SK-N-SH treated with all-trans-retinoic acid at 6 μM for 48 hours (cell line): Measurements from ENCODE around the gene DGKG.

Experiments used
- ATAC-seq: fragments of 200-7000 bp; cut with Tn5 transposase; 3 replicates; pipeline ENCODE4 v1.9.1; 2020; ENCODE audit warnings: mild to moderate bottlenecking, moderate library complexity
- ARNTL ChIP-seq: fragments of 450-650 bp; formaldehyde crosslinking; IDR thresholded peaks from 2 replicates; pipeline ENCODE4 v1.5.0; 2020; ENCODE audit warnings: low read depth, mild to moderate bottlenecking, moderate library complexity, borderline replicate concordance
- BACH2 ChIP-seq: fragments of 250-450 bp; sonication (Bioruptor Pico); IDR thresholded peaks from 2 replicates; pipeline ENCODE4 v1.9.0; 2021; ENCODE audit warnings: mild to moderate bottlenecking, borderline replicate concordance
- CSDC2 ChIP-seq: fragments of 250-450 bp; sonication (Bioruptor Pico); IDR thresholded peaks from 2 replicates; pipeline ENCODE4 v1.5.0; 2020; ENCODE audit warnings: mild to moderate bottlenecking, moderate library complexity
- ESRRG ChIP-seq: fragments of 250-450 bp; sonication (Bioruptor Pico); IDR thresholded peaks from 2 replicates; pipeline ENCODE4 v1.6.1; 2021; ENCODE audit warnings: mild to moderate bottlenecking
- GLIS3 ChIP-seq: fragments of 250-450 bp; sonication (Bioruptor Pico); IDR thresholded peaks from 2 replicates; pipeline ENCODE4 v1.5.0; 2020; ENCODE audit warnings: mild to moderate bottlenecking, moderate library complexity
- ISL1 ChIP-seq: fragments of 250-450 bp; sonication (Bioruptor Pico); IDR thresholded peaks from 2 replicates; pipeline ENCODE4 v2.1.2; 2022; ENCODE audit warnings: mild to moderate bottlenecking, moderate library complexity
- OSR1 ChIP-seq: fragments of 250-450 bp; sonication (Bioruptor Pico); IDR thresholded peaks from 2 replicates; pipeline ENCODE4 v1.8.0; 2022; ENCODE audit warnings: moderate library complexity, mild to moderate bottlenecking, inconsistent platforms
- PPARA ChIP-seq: fragments of 250-450 bp; sonication (Bioruptor Pico); IDR thresholded peaks from 2 replicates; pipeline ENCODE4 v1.5.0; 2020; ENCODE audit warnings: mild to moderate bottlenecking, borderline replicate concordance
- RARB ChIP-seq: fragments of 250-450 bp; sonication (Bioruptor Pico); IDR thresholded peaks from 2 replicates; pipeline ENCODE4 v1.8.0; 2021; ENCODE audit warnings: mild to moderate bottlenecking, moderate library complexity
- SNAI2 ChIP-seq: fragments of 250-450 bp; sonication (Bioruptor Pico); IDR thresholded peaks from 2 replicates; pipeline ENCODE4 v1.5.0; 2020; ENCODE audit warnings: mild to moderate bottlenecking, moderate library complexity
- TCF4 ChIP-seq: fragments of 250-450 bp; sonication (Bioruptor Pico); IDR thresholded peaks from 2 replicates; pipeline ENCODE4 v1.8.0; 2021; ENCODE audit warnings: mild to moderate bottlenecking, moderate library complexity, borderline replicate concordance
- ZC3H10 ChIP-seq: fragments of 250-450 bp; sonication (Bioruptor Pico); IDR thresholded peaks from 2 replicates; pipeline ENCODE4 v1.5.1; 2021; ENCODE audit warnings: mild to moderate bottlenecking, moderate library complexity
- ZFP3 ChIP-seq: fragments of 250-450 bp; sonication (Bioruptor Pico); IDR thresholded peaks from 2 replicates; pipeline ENCODE4 v1.5.0; 2020; ENCODE audit warnings: mild to moderate bottlenecking, moderate library complexity
- ZFP30 ChIP-seq: fragments of 450-650 bp; formaldehyde crosslinking; IDR thresholded peaks from 2 replicates; pipeline ENCODE4 v1.5.0; 2022; ENCODE audit warnings: mild to moderate bottlenecking, moderate library complexity
- ZNF565 ChIP-seq: fragments of 450-650 bp; formaldehyde crosslinking; conservative IDR thresholded peaks from 2 replicates; pipeline ENCODE4 v1.5.0; 2020; ENCODE audit warnings: low read depth, mild to moderate bottlenecking, moderate library complexity
- ZNF70 ChIP-seq: fragments of 450-650 bp; formaldehyde crosslinking; IDR thresholded peaks from 2 replicates; pipeline ENCODE4 v1.5.0; 2020; ENCODE audit warnings: mild to moderate bottlenecking, moderate library complexity
- ZNF8 ChIP-seq: fragments of 450-650 bp; formaldehyde crosslinking; IDR thresholded peaks from 2 replicates; pipeline ENCODE4 v1.5.0; 2020; ENCODE audit warnings: mild to moderate bottlenecking, moderate library complexity
- TF ChIP-seq, protein P1 (sequence below): fragments of 250-450 bp; sonication (Bioruptor Pico); IDR thresholded peaks from 2 replicates; pipeline ENCODE4 v1.5.0; 2020; ENCODE audit warnings: mild to moderate bottlenecking, moderate library complexity
- TF ChIP-seq, protein P2 (sequence below): fragments of 250-450 bp; sonication (Bioruptor Pico); IDR thresholded peaks from 2 replicates; pipeline ENCODE4 v1.8.0; 2021; ENCODE audit warnings: low read depth, mild to moderate bottlenecking, moderate library complexity, borderline replicate concordance
- TF ChIP-seq, protein P3 (sequence below): fragments of 250-450 bp; sonication (Bioruptor Pico); IDR thresholded peaks from 2 replicates; pipeline ENCODE4 v1.8.0; 2020; ENCODE audit warnings: mild to moderate bottlenecking, moderate library complexity, borderline replicate concordance
- TF ChIP-seq, protein P4 (sequence below): fragments of 250-450 bp; sonication (Bioruptor Pico); IDR thresholded peaks from 2 replicates; pipeline ENCODE4 v1.5.1; 2021; ENCODE audit warnings: mild to moderate bottlenecking, moderate library complexity
- TF ChIP-seq, protein P5 (sequence below): fragments of 250-450 bp; sonication (Bioruptor Pico); IDR thresholded peaks from 2 replicates; pipeline ENCODE4 v1.5.1; 2020; ENCODE audit warnings: low read depth, mild to moderate bottlenecking, moderate library complexity

DGKG gene

DNA sequence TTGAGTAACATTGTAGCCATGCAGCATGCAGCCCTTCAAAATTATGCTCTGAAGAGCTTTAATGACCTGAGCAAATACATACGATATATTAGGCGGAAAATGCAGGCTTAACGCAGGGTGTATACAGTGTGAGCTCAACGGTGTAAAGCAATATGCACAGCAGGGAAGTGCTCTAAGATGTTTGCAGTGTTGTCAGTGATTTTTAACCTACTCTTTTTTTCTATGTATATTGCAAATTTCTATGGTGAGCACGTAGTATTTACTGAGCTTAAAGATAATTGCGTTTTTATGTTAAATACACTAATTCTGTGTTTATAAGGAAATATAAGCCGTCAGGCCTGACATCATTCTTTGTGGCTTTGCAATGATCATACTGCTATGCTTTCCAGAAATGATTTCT, 42.1 kb downstream of the DGKG start:
- no peak for TF ChIP-seq ZFP3 (CRISPR knock-in tag)
- no peak for TF ChIP-seq ZC3H10
- no peak for TF ChIP-seq GLIS3 (CRISPR knock-in tag)
- no peak for TF ChIP-seq OSR1 (CRISPR knock-in tag)
- no peak for TF ChIP-seq ZNF70 (CRISPR knock-in tag)
- no peak for TF ChIP-seq ZNF8 (CRISPR knock-in tag)
- no peak for TF ChIP-seq ZFP30 (CRISPR knock-in tag)
- TF ChIP-seq ESRRG (CRISPR knock-in tag), result no peak
- TF ChIP-seq, protein P1, sequence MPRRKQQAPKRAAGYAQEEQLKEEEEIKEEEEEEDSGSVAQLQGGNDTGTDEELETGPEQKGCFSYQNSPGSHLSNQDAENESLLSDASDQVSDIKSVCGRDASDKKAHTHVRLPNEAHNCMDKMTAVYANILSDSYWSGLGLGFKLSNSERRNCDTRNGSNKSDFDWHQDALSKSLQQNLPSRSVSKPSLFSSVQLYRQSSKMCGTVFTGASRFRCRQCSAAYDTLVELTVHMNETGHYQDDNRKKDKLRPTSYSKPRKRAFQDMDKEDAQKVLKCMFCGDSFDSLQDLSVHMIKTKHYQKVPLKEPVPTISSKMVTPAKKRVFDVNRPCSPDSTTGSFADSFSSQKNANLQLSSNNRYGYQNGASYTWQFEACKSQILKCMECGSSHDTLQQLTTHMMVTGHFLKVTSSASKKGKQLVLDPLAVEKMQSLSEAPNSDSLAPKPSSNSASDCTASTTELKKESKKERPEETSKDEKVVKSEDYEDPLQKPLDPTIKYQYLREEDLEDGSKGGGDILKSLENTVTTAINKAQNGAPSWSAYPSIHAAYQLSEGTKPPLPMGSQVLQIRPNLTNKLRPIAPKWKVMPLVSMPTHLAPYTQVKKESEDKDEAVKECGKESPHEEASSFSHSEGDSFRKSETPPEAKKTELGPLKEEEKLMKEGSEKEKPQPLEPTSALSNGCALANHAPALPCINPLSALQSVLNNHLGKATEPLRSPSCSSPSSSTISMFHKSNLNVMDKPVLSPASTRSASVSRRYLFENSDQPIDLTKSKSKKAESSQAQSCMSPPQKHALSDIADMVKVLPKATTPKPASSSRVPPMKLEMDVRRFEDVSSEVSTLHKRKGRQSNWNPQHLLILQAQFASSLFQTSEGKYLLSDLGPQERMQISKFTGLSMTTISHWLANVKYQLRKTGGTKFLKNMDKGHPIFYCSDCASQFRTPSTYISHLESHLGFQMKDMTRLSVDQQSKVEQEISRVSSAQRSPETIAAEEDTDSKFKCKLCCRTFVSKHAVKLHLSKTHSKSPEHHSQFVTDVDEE, result no peak
- TF ChIP-seq ZNF565 (CRISPR knock-in tag), result no peak
- TF ChIP-seq ISL1 (CRISPR knock-in tag), result no peak
- TF ChIP-seq BACH2 (CRISPR knock-in tag), result no peak
- TF ChIP-seq, protein P2, sequence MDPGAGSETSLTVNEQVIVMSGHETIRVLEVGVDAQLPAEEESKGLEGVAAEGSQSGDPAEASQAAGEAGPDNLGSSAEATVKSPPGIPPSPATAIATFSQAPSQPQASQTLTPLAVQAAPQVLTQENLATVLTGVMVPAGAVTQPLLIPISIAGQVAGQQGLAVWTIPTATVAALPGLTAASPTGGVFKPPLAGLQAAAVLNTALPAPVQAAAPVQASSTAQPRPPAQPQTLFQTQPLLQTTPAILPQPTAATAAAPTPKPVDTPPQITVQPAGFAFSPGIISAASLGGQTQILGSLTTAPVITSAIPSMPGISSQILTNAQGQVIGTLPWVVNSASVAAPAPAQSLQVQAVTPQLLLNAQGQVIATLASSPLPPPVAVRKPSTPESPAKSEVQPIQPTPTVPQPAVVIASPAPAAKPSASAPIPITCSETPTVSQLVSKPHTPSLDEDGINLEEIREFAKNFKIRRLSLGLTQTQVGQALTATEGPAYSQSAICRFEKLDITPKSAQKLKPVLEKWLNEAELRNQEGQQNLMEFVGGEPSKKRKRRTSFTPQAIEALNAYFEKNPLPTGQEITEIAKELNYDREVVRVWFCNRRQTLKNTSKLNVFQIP, result no peak
- TF ChIP-seq, protein P3, sequence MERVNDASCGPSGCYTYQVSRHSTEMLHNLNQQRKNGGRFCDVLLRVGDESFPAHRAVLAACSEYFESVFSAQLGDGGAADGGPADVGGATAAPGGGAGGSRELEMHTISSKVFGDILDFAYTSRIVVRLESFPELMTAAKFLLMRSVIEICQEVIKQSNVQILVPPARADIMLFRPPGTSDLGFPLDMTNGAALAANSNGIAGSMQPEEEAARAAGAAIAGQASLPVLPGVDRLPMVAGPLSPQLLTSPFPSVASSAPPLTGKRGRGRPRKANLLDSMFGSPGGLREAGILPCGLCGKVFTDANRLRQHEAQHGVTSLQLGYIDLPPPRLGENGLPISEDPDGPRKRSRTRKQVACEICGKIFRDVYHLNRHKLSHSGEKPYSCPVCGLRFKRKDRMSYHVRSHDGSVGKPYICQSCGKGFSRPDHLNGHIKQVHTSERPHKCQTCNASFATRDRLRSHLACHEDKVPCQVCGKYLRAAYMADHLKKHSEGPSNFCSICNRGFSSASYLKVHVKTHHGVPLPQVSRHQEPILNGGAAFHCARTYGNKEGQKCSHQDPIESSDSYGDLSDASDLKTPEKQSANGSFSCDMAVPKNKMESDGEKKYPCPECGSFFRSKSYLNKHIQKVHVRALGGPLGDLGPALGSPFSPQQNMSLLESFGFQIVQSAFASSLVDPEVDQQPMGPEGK, result no peak
- TF ChIP-seq SNAI2 (CRISPR knock-in tag), result no peak
- no peak for TF ChIP-seq ARNTL (CRISPR knock-in tag)
- TF ChIP-seq TCF4 (CRISPR knock-in tag), result no peak
- TF ChIP-seq, protein P4, sequence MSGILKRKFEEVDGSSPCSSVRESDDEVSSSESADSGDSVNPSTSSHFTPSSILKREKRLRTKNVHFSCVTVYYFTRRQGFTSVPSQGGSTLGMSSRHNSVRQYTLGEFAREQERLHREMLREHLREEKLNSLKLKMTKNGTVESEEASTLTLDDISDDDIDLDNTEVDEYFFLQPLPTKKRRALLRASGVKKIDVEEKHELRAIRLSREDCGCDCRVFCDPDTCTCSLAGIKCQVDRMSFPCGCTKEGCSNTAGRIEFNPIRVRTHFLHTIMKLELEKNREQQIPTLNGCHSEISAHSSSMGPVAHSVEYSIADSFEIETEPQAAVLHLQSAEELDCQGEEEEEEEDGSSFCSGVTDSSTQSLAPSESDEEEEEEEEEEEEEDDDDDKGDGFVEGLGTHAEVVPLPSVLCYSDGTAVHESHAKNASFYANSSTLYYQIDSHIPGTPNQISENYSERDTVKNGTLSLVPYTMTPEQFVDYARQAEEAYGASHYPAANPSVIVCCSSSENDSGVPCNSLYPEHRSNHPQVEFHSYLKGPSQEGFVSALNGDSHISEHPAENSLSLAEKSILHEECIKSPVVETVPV (CRISPR knock-in tag), result no peak
- TF ChIP-seq CSDC2 (CRISPR knock-in tag), result no peak
- TF ChIP-seq, protein P5, sequence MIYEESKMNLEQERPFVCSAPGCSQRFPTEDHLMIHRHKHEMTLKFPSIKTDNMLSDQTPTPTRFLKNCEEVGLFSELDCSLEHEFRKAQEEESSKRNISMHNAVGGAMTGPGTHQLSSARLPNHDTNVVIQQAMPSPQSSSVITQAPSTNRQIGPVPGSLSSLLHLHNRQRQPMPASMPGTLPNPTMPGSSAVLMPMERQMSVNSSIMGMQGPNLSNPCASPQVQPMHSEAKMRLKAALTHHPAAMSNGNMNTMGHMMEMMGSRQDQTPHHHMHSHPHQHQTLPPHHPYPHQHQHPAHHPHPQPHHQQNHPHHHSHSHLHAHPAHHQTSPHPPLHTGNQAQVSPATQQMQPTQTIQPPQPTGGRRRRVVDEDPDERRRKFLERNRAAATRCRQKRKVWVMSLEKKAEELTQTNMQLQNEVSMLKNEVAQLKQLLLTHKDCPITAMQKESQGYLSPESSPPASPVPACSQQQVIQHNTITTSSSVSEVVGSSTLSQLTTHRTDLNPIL (CRISPR knock-in tag), result no peak
- no peak for ATAC-seq

DNA sequence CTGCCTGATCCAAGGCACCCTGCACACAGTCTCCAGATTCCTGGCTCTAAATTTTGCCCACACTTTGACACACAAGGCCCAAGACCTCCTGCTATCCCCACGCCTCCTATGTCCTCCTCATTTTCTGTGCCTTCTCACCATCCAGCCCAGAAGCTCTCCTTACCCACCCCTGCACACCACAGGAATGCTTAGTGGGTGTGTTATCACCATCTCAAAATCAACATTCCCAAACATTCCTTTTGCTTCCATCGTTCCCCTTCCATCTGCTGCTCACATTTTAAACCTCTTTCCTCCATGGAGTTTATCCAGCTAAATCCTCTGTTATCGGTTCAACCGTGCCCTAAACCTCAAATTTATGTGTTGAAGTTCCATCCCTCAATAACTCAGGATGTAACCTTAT, 43.9 kb downstream of the DGKG start:
- ATAC-seq, result no peak

More for the DNA sequence above, 43.9 kb downstream of the DGKG start:
- TF ChIP-seq RARB (CRISPR knock-in tag), result no peak
- TF ChIP-seq GLIS3 (CRISPR knock-in tag), result no peak
- no peak for TF ChIP-seq CSDC2 (CRISPR knock-in tag)
- no peak for TF ChIP-seq ISL1 (CRISPR knock-in tag)
- no peak for TF ChIP-seq ZC3H10
- no peak for TF ChIP-seq ZNF565 (CRISPR knock-in tag)
- no peak for TF ChIP-seq ESRRG (CRISPR knock-in tag)
- TF ChIP-seq TCF4 (CRISPR knock-in tag), result no peak
- TF ChIP-seq ZFP3 (CRISPR knock-in tag), result no peak
- TF ChIP-seq, protein P5 (CRISPR knock-in tag), result no peak
- no peak for TF ChIP-seq ZNF70 (CRISPR knock-in tag)
- no peak for TF ChIP-seq OSR1 (CRISPR knock-in tag)
- no peak for TF ChIP-seq SNAI2 (CRISPR knock-in tag)
- no peak for TF ChIP-seq PPARA
- TF ChIP-seq, protein P2, result no peak
- TF ChIP-seq, protein P4 (CRISPR knock-in tag), result no peak
